Activated T-cell treated with anti-CD3 and anti-CD28 coated beads, Interleukin-2, amount 50 U/mL, for 48 hours (primary cell): ENCODE measurements around the gene MRPL20.
"Not testable (repeated sequence)": the region's sequence is repeated elsewhere in the genome, so short reads cannot be mapped to it uniquely, and the experiment has no call there.

Experiments used
- DNase-seq, 2 experiments: peaks; one replicate each; pipeline ENCODE4 v3.0.0-alpha.2; 2020

Gene MRPL20

DNA sequence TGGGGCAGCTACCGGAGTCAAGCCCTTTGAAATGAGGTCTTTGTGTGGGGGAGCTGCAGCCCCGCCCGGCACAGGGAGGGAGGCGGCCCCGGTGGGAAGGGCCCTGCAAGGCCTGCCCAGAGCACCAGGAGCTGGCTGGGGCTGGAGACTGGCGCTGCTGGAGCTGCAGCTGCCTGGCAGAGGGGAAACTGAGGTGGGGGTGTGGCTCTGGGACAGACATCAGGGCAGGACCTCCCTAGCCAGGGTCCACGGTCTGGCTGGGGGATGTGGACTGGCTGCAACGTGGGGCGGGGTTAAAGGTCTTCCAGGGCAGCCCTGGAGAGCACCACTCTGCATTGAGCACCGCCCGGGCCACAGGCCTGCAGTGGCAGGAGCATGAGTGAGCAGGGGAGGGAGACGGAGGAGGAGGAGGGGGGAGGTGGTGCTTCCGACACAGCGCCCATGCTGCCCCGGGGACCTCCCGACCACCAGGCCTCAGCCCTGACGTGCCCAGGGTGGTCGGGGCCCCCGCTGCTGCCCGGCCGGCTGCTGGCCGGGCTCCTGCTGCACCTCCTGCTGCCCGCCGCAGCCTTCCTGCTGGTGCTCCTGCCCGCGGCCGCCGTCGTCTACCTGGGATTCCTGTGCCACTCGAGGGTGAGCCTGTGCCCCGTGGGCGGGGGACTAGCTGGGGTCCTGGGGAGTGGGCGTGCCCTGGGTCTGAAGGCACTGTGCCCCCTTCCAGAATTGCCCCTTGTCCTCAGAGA is 18.8 kb upstream of the MRPL20 start:
- DNase-seq: peak in 1 of 2 experiments; percentile 17

DNA sequence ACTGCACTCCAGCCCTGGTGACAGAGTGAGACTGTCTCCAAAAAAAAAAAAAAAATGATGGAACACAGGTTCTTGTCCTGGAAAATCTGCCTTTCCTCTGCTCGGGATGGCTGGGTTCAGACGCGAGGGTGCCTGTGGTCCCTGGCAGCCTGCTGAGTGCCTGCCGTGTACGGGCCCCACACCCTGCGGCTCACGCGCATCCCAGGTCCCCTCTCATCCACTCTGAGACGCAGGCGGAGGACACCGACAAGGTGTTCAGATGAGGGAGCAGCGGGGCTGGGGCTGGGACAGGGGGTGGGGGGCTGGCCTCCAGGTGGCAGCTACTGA is 18.3 kb upstream of the MRPL20 start:
- DNase-seq: no peak

DNA sequence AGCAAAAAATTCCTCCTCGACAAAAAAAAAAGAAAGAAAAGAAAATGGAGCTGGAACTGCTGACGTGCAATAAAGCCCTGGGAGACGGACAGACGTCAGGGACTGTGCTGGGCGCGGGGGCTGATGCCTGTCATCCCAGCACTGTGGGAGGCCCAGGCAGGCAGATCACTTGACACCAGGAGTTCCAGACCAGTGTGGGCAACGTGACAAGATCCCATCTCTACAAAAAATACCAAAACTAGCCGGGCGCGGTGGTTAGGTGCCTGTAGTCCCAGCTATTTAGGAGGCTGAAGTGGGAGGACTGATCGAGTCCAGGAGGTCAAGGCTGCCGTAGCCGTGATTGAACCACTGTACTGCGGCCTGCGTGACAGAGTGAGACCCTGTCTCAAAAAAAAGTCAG is 17.6 kb upstream of the MRPL20 start:
- no peak for DNase-seq

GRCh38 chr1:1423245-1423597 is 16.1 kb upstream of the MRPL20 start:
- no peak for DNase-seq

DNA sequence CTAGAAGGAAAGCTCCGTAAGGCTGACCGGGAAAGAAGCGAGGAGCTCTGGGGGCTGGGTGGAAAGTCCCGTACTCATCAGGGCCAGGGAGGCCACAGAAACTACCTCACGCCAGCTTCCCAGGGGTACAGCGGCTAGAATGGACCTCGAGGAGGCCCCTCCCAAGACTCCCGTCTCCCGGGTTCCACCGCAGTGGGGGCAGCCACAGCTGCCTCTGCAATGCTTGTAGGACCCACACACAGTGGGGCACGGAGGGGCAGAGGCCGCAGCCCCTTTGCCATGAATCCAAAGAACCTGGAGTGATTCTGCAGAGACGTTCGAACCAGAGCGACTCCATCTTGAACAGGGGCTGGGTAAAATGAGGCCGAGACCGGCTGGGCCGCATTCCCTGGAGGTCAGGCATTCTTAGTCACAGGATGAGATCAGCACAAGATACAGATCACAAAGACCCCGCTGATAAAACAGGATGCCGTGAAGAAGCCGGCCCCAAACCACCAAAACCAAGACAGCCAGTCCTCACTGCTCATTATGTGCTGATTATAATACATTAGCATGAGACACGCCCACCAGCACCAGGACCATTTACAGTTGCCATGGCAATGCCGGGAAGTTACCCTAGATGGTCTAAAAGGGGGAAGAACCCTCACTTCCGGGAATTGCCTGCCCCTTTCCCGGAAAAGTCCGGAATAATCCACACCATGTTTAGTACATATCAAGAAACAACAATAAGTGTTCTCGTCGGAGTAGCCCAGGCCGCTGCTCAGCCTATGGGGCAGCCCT is 15.6 kb upstream of the MRPL20 start:
- peak in 1 of 2 experiments; percentile 27 for DNase-seq

- no peak for DNase-seq
Measured at GRCh38 chr1:1421907-1422464, 14.9 kb upstream of the MRPL20 start.

DNA sequence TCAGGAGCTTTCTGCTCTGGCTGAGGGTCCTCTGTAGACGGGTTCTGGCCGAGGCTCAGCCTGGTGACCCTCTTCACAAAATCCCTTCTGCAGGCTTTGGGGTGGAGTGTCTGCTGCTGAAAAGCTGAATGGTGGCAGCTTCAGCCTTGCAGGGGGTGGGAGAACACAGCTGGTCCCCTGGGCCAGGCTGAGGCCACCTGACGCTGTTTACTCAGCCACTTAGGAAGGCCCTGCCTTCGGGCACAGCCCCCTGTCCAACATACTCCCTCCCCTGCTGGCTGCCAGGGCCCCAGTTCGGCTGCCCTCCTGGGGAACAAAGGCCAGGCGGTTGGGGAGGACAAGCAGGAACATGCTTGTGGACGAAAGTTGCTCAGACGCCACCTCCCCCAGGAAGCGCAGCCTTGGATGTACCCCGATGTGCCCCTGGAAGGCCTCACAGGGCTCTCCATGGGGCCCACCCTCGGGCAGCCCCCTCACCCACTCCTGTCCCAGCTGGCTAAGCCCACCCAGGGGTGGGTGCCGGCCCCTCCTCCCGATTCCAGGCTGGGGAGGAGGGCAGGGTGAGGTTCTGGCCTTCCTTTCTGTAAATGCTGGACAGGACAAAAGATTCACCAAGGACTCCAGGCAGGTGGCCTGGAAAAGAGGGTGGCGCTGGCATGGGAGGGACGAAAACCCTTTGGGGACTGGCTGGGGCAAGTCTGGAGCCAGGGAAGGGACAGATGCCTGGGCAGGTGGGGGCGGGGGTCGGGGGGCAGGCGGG is 14.2 kb upstream of the MRPL20 start, which contains the start of gene ANKRD65:
Gene ANKRD65, minus strand, starts transcription at position 130 of the 760 bp plus-strand sequence. CDS start 271 bp downstream, outside the sequence.
- no peak for DNase-seq

DNA sequence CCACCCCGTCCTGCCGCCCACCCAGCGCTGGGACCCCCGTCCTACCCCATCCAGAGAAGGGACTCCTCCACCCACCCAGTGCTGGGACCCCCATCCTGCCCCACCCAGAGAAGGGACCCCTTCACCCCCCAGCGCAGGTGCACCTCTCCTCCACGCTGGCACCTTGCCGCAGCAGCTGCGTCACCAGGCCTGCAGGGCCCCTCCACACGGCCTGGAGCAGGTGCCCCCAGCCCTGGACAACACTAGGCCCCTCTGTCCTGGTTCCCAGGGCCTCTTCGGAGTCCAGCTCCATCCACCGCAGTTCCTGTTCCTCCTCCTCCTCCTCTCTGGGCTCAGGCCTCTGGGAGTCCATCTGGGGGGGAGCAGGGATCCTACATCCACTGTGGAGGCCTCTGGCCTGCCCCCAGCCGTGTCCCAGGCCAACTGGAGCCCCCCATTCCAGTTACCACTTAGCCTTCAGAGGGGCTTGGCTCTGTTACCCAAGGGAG is 13.6 kb upstream of the MRPL20 start:
- no peak for DNase-seq

- no peak for DNase-seq
Measured at GRCh38 chr1:1419813-1420653, 12.9 kb upstream of the MRPL20 start.

- no peak for DNase-seq
Measured at GRCh38 chr1:1419363-1419812, 12.3 kb upstream of the MRPL20 start.

- no peak for DNase-seq
Measured at GRCh38 chr1:1418464-1419362, 11.6 kb upstream of the MRPL20 start.

GRCh38 chr1:1417825-1418463 is 10.9 kb upstream of the MRPL20 start:
- DNase-seq: not testable (repeated sequence)

DNA sequence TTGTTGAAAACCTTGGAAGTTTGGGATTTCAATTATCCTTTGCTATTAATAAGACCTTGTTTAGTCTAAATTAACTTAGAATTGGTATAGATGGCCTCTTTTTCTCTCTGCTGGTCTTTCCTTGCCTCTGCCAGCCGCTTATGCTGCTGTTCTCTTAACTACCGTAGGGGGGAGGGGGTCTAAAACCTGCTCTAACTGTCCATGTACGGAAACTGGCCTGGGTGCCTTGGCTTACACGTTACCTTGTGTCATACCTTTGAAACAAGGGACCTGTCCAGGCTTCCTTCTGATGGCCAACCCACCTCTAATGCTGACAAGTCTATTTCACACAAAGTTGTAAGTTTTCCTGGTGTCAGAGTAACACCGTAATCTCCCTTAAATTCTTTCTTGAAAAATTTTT is 10.3 kb upstream of the MRPL20 start:
- not testable (repeated sequence) for DNase-seq

DNA sequence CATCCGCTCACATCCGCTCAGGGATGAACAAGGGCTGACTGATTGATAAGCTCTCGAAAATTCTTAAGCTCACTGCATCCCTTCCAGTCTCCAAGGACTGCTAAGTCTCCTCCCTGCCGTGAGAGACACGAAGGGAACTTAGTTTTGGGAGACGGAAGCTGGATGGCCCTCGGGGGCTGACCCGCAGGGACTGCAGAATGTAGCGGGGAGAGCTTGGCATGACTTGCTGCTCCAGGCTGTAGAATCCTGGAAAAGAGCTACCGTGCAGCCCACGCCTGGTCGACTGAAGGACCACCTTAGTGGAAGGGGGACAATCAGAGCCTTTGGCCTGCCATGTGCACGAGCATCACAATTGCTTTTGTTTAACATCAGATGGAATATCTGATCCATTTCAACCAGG is 8.7 kb upstream of the MRPL20 start:
- DNase-seq: no peak

DNA sequence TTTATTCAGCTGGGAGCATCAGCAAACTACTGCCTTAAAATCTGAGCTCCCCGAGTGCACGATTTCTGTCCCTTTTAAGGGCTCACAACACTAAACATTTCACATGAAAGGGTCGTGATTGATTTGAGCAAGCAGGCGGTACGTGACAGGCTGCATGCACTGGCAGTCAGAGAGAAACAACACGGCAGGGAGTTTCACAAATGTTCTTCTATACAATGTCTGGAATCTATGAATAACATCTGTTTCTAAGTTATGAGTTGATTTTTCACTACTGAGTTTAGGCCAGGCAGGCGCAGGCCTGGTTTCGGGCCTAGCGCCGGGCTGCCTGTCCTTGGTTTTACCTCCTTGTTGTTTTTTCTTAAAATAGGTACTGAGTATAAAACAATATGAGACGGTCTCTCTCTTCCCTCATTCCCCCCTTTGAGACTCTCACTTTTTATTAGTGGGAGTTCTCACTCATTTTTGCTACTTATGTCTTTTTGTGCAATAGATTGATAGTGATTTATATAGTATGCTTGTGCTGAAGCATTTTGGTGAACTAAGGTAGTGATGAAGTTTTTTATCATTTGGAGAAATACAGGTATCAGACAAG is 5.3 kb upstream of the MRPL20 start:
- DNase-seq: not testable (repeated sequence)

- no peak for DNase-seq
Measured at GRCh38 chr1:1411626-1412025, 4.5 kb upstream of the MRPL20 start.

- DNase-seq: not testable (repeated sequence)
Measured at GRCh38 chr1:1410238-1410637, 3.1 kb upstream of the MRPL20 start.

DNA sequence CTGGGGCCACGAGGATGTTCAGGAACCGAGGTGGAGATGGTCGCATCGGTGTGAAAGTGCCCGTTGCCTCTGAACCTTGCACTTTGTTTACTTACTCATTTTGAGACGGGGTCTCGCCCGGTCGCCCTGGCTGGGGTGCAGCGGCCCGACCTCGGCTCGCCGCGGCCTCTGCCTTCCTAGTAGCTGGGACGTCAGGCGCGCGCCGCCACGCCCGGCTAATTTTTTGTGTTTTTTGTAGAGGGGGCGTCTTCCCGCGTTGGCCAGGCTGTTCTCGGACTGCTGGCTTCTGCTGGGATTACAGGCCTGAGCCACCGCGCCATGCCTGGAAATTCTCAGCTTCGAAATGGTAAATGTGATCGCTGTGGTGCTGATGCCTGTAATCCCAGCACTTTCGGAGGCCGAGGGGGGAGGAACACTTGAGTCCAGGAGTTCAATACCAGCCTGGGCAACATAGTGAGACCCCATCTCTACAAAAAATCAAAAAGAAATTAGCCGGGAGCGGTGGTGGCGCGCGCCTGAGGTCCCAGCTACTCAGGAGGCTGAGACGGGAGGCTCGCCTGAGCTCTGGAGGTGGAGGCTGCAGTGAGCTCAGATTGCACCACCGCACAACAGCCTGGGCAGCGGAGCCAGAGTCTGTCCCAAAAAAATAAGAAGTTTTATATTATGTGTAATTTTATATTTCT is 684 bp upstream of the MRPL20 start:
- DNase-seq: peak in 1 of 2 experiments; percentile 48

GRCh38 chr1:1406101-1406820 is 832 bp downstream of the MRPL20 start:
- no peak for DNase-seq
